ENCODE results near the gene TMSB15A.
"Not testable (repeated sequence)": the region's sequence is repeated elsewhere in the genome, so short reads cannot be mapped to it uniquely, and the experiment has no call there.

TMSB15A gene

DNA sequence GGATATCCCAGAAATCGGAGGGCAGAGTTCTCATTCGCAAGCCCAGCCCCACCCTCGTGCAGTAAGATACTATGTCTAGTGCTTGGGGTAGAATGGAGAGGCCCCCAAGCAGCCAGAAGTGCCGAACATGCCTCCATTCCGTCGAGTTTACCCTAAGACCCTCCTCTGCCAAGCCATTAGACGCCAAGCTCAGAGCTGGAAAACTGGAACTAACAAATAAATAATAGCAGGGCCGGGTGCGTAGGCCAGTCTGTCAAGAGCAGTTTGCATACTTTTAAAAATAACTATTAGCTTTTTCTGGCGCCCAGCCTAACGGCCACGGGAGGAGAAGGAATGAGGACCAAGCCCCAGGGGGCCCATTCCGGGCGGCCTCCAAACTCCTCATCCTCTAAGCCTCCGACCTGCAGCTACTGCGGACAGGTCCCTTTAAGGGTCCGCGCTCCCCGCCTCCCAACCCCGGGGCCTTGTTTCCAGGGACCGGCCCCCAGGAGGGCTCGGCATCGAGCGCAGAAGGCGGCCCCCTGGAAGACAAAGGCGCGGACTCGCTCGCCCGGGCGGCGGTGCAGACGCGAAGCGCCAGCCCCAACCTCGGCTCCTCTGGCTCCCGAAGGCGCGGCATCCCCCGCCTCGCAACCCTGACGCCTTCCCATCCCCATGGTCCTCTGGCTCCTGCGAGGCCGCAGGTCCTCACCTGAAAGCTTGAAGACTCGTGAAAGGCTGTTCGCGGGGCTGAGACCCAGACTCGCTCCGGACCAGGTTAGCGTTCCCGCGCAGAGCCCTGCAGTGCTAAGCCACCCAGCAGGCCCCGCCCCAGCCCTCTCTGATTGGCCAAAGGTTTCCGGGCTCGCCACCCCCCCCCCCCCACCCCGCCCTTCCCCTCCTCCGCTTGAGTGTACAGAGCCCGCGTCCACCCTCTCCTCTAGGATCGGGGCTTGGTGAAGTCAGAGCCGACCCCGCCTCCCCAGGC lies at the start of gene TMSB15A:
Gene TMSB15A (minus strand): TSS at position 765 of the 967 bp plus-strand sequence.
- peak; percentile 2 to 44 for DNase-seq (ENCODE audit: low read depth in 1 of 2, low spot score in 1 of 2)

DNA sequence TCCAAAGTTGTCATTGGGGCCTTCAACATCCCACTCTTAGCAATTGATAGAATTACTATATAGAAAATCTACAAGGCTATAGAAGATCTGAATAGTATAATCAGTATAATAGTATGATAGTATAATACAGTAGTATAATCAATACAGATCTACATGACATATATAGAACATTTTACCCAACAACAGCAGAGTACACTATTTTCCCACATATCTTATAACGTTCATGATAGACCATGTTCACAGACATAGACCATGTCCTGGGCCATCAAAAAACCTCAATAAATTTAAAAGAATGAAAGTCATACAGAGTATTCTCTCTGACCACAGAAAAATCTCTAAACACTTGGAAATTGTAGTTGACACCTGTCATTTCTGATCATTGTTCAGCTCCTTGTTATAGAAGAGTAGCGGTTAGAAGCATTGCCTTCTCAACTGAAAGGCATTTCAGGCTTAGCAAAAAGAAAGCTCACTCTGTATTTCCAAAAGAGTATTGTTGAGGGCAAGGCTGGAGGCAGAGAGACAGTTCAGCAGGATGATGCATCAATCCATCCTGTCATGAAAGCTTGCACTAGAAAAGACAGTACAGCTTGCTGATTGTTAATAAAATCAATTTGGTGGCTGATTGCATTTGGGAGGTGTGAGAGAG lies 44.0 kb upstream of the TMSB15A start:
- no peak for DNase-seq (ENCODE audit: low read depth in 1 of 2, low spot score in 1 of 2)

DNA sequence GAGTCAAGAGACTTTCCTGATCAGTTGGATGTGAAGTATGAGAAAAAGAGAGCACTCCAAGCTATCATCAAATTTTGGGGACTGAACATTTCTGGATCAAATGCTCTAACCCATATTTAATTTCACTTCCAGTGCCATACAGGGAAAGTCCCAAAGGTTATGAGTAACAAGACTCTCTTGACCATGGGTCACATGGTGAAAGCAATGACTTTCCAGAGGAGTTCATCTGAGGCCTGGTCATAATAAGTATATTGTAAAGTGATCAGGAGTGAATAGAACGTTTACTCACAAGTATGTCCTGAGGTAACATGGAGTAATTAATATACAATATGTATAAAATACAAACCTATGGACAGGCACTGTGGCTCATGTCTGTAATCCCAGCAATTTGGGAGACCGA lies 42.1 kb upstream of the TMSB15A start:
- no peak for DNase-seq (ENCODE audit: low read depth in 1 of 2, low spot score in 1 of 2)

DNA sequence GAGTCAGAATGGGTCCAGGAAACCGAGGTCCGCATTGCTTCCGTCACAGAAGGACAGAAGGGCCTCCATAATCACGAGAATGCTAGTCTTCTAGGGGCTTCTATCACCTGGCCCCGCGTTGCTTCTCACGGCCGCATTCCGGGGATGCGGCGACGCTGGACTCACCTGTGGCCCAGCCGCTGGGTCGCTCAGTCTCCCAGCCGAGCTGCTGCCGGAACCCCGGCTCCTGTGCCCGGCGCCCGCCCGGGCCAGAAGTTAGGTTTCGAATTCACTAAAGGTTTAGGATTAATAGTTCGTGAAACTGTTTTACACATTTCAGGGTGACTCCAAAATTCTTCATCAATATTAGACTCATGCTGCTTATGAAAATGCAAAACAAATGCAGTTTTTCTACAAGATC lies 31.7 kb upstream of the TMSB15A start:
- no peak for DNase-seq (ENCODE audit: low read depth in 1 of 2, low spot score in 1 of 2)

DNA sequence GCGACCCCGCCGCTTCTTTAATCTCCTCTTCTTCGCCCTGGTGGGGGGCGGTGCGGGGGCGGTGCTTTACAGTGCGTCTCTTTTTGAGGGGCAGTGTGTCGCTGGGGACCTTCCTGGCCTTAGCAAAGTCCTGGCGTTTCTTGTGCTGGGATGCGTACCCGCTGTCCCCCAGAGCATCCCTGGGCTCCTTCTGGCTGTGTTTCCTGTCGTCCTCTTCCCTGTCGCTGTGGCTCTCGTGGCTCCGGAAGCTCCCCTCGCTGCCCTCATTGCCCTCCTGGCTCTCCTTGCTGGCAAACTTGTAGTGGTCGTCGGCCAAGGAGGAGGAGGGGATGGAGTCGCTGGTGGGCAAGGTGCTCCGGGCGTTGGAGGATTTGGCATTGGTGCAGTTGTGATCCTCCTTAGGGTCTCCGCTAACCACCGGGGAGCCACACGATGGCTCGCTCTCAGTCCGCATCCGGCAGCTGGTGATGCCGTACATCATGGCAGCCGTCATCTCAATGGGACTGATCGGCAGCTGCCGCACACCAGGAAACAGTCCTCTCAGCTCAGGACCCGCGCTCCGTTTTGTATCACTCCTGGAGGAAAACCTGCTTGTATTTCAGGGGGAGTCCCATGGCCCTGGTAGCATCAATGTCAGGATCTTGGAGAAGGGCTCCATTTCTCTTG lies 30.4 kb upstream of the TMSB15A start:
- DNase-seq (ENCODE audit: low read depth in 1 of 2, low spot score in 1 of 2), result no peak

DNA sequence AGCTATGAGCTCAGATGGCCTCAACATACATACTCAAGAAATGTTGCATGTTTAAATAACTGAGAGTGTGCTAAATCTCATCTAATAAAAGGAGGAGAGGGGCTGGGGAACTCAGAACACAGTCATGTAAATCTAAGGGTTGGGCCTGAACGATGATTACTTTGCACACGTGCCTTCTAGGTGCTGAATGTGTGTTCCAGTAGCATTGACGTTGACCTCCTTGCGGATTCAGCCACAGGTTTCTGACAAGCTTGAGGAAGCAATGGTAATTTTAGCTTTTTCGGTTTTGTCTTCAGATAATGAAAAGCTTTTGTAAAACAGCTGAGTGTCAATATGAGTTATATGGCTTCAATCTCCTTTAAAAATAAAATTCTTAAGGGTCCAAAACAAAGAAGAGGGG lies 29.6 kb upstream of the TMSB15A start:
- not testable (repeated sequence) for DNase-seq (ENCODE audit: low read depth in 1 of 2, low spot score in 1 of 2)

DNA sequence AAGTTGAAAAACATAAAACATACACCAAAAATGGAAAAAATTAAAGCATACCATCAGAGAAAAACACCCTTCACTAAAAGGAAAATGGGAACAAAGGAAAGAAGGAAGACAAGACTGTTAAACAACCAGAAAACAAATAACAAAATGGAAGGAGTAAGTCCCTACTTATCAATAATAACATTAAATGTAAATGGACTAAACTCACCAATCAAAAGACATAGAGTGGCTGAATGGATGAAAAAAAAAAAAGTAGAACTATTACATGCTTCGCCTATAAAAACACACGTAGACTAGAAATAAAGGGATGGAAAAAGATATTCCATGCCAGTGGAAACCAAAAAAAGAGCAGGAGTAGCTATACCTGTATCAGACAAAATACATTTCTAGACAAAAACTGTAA lies 19.4 kb upstream of the TMSB15A start:
- no peak for DNase-seq (ENCODE audit: low read depth in 1 of 2, low spot score in 1 of 2)

DNA sequence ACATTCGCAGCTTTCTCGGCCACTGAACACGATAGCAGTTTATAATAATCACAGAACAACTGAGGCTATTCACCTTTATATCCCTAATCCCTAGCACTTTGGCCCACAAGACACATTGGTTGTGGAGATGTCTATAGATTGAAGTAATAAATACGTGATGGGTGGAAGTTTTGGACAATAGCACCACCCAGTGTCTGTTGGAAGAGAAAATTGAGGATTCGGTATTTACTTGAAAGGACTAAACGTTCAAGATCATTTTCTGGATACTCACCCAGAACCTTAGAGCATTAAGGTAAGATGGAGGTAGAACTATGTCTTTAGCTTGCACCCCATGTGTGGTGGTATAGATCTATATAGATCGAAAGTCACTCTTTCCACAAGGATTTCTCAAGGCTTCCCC lies 787 bp upstream of the TMSB15A start:
- no peak for DNase-seq (ENCODE audit: low read depth in 1 of 2, low spot score in 1 of 2)

DNA sequence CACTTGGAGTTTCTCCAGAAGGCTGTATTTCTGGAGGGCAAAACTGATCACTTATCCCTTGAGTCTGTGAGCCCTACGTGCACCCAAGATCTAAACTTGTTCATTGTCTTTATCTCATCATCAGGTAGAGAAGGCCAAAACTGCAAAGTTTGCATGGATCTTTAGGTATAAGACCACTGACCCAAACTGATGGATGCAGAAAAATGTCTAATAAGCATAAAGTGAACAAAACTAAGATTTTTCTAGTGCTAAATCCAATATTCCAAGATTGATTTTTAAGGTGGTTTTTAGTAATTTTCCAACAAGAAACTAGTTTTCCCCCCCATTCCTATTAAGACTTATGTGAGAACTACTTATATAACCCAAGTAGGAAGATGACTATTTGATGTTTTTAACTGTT lies 2.0 kb downstream of the TMSB15A start:
- no peak for DNase-seq (ENCODE audit: low read depth in 1 of 2, low spot score in 1 of 2)

DNA sequence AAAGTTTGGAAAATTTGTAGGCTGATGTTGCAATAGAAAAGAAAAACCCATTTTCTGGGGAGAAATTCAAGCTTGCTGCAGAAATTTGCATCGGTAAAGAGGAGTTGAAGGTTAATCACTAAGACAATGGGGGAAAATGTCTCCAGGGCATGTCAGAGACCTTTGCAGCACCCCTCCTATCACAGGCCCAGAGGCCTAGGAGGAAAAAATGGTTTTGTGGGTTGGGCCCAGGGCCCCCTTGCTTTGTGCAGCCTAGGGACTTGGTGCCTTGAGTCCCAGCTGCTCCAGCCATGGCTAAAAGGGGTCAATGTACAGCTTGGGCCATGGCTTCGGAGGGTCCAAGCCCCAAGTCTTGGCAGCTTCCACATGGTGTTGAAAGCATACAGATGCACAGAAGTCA lies 17.8 kb downstream of the TMSB15A start:
- DNase-seq (ENCODE audit: low read depth in 1 of 2, low spot score in 1 of 2), result no peak

DNA sequence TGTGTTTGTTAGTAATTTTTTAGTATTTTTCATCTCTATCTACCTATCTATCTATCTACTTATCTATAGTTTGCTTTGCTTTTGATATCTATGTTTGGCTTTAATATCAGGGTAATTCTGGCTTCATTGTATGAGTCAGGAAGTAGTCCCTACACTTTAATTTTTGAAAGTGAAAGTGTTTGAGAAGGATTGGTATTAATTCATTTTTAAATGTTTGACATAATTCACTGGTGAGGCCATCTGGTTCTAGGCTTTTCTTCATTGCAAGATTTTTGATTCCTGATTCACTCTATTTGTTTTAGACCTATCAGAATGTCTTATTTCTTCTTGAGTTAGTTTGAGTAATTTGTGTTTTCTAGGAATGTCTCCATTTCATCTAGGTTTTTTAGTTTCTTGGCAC lies 24.8 kb downstream of the TMSB15A start:
- no peak for DNase-seq (ENCODE audit: low read depth in 1 of 2, low spot score in 1 of 2)

DNA sequence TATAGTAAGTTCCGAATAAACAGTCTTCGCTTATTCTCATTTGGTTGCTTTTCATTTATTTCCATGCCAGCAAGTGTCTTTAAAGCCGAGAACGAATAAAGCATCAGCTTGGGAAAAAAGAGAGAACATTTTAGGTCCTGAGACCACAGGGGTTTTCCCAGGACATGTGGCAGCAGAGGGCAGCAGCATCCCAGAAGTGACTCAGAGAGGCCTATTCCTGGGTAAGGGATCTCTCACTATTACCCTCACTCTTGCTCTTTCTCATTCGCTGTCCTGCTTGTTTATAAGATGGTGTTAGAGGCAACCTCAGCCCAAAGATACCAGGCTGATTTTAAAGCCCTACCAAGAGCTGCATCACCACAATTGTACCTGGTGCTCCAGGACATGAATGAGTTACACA lies 37.8 kb downstream of the TMSB15A start:
- DNase-seq (ENCODE audit: low read depth in 1 of 2, low spot score in 1 of 2), result not testable (repeated sequence)

DNA sequence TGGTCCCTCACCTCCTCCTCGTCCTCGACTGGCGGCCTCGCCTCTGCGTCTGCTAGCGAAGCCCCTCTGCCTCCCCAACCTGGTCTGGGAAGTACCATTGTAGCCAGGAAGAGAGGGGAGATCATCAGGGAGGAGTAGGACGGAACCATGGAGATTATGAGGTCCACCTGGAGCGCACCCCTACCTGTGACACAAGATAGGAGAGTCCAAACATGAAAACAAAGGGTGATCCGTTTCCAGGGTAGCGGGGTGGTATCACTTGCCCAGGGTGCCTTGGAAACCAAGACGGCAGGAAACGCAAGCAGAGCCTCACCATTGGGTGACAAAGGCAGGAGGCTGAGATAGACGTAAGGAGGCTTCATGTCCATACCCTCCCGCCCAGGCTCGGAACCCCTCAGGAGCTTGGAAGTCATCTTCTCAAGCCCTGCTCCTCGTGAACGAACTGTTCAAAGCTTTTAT lies 44.7 kb downstream of the TMSB15A start, which contains the start of gene TCP11X2:
Gene TCP11X2 (minus strand): TSS at position 51 of the 459 bp plus-strand sequence.
- not testable (repeated sequence) for DNase-seq (ENCODE audit: low read depth in 1 of 2, low spot score in 1 of 2)

DNA sequence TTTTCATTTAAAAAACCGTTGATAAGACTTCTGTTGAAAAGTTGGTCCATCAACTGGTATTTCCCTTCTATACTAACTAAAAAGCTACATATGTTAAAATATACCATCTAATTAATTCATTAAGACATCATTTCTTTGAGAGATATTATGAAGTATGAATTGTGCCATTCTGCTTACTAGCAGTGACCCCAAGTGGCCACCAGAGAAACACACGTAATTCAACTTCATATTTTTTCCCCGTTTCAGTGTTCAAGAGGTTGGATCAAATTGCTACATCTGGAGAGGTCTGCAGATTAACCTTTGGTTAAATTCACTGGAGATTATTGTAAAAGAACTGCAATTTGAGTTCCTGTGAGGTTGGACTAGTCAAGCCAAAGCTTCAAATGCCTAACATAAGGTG lies 46.3 kb downstream of the TMSB15A start:
- not testable (repeated sequence) for DNase-seq (ENCODE audit: low read depth in 1 of 2, low spot score in 1 of 2)
